Nephron (organoid): ENCODE data around the gene TRANK1.

Source experiments
- H3K27ac Mint-ChIP-seq, 3 experiments: 2 replicates each; pipeline ENCODE4 v1.8.0; 2020; ENCODE audit warnings: mixed read lengths in 3 of 3, mild to moderate bottlenecking in 2 of 3, moderate library complexity in 1 of 3
- H3K27me3 Mint-ChIP-seq: 2 replicates; pipeline ENCODE4 v1.8.0; 2021; ENCODE audit warnings: low read depth, mild to moderate bottlenecking, moderate library complexity, mixed read lengths
- H3K36me3 Mint-ChIP-seq: 2 replicates; pipeline ENCODE4 v1.8.0; 2020; ENCODE audit warnings: low read depth, mixed read lengths
- H3K4me1 Mint-ChIP-seq: 2 replicates; pipeline ENCODE4 v1.8.0; 2020; ENCODE audit warnings: mixed read lengths
- H3K4me3 Mint-ChIP-seq, 3 experiments: 2 replicates each; pipeline ENCODE4 v1.8.0; 2020; ENCODE audit warnings: mild to moderate bottlenecking in 3 of 3, mixed read lengths in 3 of 3, moderate library complexity in 2 of 3
- H3K9me3 Mint-ChIP-seq: 2 replicates; pipeline ENCODE4 v1.8.0; 2020; ENCODE audit warnings: mixed read lengths
- CTCF ChIP-seq, 3 experiments: fragments of 200-600 bp; sonication (generic); IDR thresholded peaks; one replicate each; pipeline ENCODE4 v1.5.0; 2021; ENCODE audit warnings: antibody characterized with exemption in 3 of 3; ENCODE audit not compliant: unreplicated experiment in 3 of 3

The TRANK1 gene

GRCh38 chr3:36960502-36960901 is 15.6 kb upstream of the TRANK1 start:
- Mint-ChIP-seq H3K4me3 (no peak overlapping the region), H3K4me1 (peaks cover 5% of the 10 kb centered on the region), H3K27ac (no peak overlapping the region), H3K9me3 (no peaks in the 10 kb centered on the region), H3K36me3 (no peaks in the 10 kb centered on the region), H3K27me3 (no peaks in the 10 kb centered on the region)
- TF ChIP-seq CTCF (IDR thresholded peaks at IDR 0.05; ENCODE audit: unreplicated experiment in 3 of 3), result no peak

DNA sequence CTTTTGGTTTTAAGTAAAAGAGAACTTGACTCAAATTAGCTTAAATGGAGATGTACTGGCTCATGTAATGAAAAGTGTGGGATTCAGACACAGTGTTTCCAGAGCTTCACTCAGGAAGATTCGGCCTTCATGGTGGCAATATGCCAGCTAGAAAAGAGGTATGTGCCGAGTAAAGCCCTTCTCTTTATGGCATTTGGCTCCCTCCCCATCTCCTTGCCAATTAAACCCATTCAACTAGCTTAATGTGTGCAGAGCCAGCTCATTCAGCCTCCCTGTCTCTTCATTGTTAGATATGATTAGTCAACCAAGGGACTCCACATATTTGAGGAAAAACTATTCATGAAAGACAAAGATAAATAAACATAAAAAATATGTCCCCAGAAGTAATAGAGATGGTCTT is 15.0 kb upstream of the TRANK1 start:
- Mint-ChIP-seq H3K27ac (peak overlapping the region in 2 of 3 experiments; percentile 15 to 34), H3K4me3 (no peak overlapping the region), H3K27me3 (no peaks in the 10 kb centered on the region), H3K4me1 (peaks cover 5% of the 10 kb centered on the region), H3K9me3 (no peaks in the 10 kb centered on the region), H3K36me3 (no peaks in the 10 kb centered on the region)
- no peak for TF ChIP-seq CTCF (IDR thresholded peaks at IDR 0.05; ENCODE audit: unreplicated experiment in 3 of 3)

DNA sequence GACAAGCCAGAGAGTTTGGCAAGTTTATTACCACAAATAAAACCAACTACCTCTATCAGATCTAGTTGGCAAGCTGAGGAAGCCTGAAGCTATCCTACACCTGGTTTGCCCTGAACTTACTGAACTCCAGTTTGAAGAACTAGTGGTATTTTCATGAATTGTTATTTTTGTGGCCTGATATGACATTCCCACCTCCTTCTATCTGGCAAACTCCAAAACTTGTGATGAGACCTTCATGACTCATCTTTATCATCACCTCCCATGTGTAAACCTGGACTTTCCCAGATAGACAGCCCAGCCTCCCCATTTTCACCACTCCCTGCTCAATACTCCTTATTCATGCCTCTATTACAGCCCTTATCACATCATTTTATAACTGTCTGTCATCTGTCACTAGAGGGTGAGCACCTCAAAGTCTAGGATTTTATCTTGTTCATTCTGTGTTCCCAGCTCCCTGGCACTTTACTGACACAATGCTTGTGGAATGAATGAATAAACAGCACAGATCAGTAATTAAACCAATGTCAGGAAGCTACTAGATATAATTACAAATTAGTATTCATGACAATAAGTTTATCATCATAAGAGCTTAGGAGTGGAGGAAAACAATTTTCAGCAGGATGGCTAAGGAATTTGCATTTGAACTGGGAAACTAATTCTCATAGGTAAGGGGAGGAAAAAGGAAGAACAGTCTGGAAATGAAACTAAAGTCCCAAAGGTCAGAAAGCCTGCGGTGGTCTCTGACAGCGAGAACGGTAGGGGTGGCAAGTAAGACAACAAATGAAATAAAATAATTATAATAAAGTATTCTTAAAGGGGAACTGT is 13.2 kb upstream of the TRANK1 start:
- H3K36me3 Mint-ChIP-seq, result no peaks in the 10 kb centered on the region
- H3K9me3 Mint-ChIP-seq, result no peaks in the 10 kb centered on the region
- H3K27ac Mint-ChIP-seq, result no peak overlapping the region
- no peak for TF ChIP-seq CTCF (IDR thresholded peaks at IDR 0.05; ENCODE audit: unreplicated experiment in 3 of 3)
- peaks cover 5% of the 10 kb centered on the region for H3K4me1 Mint-ChIP-seq
- no peak overlapping the region for H3K4me3 Mint-ChIP-seq
- no peaks in the 10 kb centered on the region for H3K27me3 Mint-ChIP-seq

- no peak overlapping the region for H3K27ac Mint-ChIP-seq
- TF ChIP-seq CTCF (IDR thresholded peaks at IDR 0.05; ENCODE audit: unreplicated experiment in 3 of 3), result no peak
- H3K27me3 Mint-ChIP-seq, result no peaks in the 10 kb centered on the region
- H3K36me3 Mint-ChIP-seq, result no peaks in the 10 kb centered on the region
- H3K9me3 Mint-ChIP-seq, result no peaks in the 10 kb centered on the region
- no peak overlapping the region for H3K4me3 Mint-ChIP-seq
- H3K4me1 Mint-ChIP-seq, result peaks cover 5% of the 10 kb centered on the region
These were observed 12.2 kb upstream of the TRANK1 start for GRCh38 chr3:36957063-36957462.

GRCh38 chr3:36956155-36956554 is 11.3 kb upstream of the TRANK1 start:
- no peaks in the 10 kb centered on the region for H3K36me3 Mint-ChIP-seq
- no peaks in the 10 kb centered on the region for H3K9me3 Mint-ChIP-seq
- H3K4me3 Mint-ChIP-seq, result no peak overlapping the region
- H3K27ac Mint-ChIP-seq, result no peak overlapping the region
- TF ChIP-seq CTCF (IDR thresholded peaks at IDR 0.05; ENCODE audit: unreplicated experiment in 3 of 3), result no peak
- H3K4me1 Mint-ChIP-seq, result peaks cover 5% of the 10 kb centered on the region
- H3K27me3 Mint-ChIP-seq, result no peaks in the 10 kb centered on the region
